GM12874 (cell line): ENCODE data around the gene FAM149A.

ENCODE experiments used
- TF ChIP-seq, protein P1 (sequence below): IDR thresholded peaks from 2 replicates; pipeline ENCODE4 v1.5.1; 2011; ENCODE audit warnings: low read depth, mild to moderate bottlenecking, control low read depth, low read length, moderate library complexity; ENCODE audit not compliant: insufficient read depth

The FAM149A gene

DNA sequence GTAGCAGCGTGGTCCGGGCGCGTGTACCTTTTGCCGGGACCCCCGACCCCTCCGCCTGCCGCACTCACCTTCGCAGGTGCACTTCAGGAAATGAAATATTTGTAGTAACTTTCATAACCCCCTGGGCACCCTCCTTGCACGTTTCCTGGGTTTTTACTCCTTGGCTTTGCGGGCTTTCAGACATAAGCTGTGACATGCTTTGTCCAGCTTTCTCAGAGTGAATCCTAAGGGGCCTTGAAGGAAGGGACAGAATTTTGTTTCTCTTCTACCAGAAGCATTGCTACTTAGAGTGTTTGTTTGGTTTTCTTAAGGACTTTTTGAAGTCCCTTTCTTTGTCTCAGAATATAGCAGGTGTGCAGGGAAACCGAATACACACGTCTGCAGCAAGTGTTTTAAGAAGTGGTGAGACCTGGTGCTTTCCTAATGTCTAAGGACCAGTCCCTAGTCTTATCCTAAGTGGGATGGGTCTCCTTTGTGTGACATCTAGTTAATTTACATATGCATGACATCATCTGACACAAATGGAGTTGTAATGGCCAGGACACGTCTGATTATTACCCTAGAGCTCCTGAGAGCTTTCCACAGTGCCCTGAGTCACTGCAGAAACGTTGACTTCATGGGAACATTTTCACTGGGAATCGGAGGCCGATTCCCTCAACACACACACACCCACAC is 1.3 kb downstream of the FAM149A start:
- TF ChIP-seq, protein P1, sequence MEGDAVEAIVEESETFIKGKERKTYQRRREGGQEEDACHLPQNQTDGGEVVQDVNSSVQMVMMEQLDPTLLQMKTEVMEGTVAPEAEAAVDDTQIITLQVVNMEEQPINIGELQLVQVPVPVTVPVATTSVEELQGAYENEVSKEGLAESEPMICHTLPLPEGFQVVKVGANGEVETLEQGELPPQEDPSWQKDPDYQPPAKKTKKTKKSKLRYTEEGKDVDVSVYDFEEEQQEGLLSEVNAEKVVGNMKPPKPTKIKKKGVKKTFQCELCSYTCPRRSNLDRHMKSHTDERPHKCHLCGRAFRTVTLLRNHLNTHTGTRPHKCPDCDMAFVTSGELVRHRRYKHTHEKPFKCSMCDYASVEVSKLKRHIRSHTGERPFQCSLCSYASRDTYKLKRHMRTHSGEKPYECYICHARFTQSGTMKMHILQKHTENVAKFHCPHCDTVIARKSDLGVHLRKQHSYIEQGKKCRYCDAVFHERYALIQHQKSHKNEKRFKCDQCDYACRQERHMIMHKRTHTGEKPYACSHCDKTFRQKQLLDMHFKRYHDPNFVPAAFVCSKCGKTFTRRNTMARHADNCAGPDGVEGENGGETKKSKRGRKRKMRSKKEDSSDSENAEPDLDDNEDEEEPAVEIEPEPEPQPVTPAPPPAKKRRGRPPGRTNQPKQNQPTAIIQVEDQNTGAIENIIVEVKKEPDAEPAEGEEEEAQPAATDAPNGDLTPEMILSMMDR = no peak

DNA sequence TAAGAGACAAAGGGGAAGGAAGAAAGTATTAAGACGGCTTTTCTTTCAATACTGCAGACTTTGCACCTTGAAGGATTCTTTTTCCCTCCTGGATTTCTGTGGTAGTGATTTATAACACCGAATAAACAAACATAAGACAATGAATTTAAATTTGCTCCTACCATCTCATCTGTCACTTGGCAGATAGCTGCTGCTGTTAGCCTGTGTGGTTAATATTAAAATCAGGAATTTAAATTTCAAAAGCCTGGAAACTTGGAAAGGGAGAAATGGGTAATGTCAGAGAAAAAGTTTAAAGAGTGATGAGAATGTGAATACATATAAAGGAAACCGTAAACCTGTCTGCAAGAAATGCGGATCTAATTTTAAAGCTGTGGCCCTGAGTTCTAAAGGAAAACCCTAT is 3.4 kb downstream of the FAM149A start:
- TF ChIP-seq, protein P1 = no peak

DNA sequence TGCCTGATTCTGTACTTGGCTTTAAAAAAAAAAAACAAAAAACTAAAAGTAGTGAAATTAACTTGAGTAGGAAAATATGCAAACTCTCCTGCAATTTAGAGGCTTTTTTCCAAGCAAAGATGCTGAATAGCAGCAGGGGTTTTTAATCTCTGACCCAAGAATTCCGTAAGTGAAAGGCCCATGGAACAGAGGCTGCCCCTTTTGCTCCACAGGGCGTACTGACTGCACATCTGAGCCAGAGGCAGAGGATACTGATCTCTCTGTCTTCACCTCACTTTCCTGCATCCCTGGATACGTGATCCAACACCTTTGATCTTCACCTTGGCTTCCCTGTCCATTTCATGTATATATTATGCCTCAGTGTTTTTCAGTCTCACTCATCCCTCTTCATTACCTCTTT is 3.9 kb downstream of the FAM149A start:
- TF ChIP-seq, protein P1 = no peak

DNA sequence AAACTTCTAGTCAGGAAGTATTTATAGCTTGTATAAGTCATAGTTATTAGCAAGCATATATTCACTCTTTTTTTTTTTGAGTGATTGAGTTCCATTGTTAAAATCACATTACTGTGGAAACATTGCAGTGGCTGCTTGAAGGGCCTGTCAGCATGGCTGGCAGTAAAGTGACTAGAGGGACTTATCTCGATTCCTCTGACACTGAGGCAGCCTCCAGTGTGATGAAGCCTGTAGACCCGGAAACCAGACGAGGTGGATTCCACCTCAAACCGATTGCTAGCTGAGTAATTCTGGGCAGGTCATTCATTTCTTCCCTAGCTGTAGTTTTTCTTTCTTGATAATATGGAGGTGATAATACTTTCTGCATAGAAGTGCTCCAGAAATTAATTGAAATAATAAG is 4.7 kb downstream of the FAM149A start:
- TF ChIP-seq, protein P1 = no peak

DNA sequence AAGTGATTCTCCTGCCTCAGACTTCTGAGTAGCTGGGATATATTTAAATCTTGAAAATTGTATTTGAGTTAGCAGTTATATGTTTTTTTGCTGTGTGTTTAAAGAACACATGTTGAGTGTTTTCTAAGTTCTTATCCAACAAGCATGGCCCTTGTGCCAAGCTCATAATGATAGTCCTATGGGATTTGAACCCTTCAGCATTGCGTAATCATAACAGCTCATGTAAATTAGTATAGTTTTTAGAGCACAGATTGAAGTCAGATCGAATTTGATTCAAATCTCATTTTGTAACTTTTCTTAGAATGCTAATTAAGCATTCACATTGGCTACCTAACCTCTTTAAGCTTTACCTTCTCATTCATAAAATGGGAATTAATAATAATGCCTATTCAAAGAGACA is 12.2 kb downstream of the FAM149A start:
- TF ChIP-seq, protein P1 = no peak

DNA sequence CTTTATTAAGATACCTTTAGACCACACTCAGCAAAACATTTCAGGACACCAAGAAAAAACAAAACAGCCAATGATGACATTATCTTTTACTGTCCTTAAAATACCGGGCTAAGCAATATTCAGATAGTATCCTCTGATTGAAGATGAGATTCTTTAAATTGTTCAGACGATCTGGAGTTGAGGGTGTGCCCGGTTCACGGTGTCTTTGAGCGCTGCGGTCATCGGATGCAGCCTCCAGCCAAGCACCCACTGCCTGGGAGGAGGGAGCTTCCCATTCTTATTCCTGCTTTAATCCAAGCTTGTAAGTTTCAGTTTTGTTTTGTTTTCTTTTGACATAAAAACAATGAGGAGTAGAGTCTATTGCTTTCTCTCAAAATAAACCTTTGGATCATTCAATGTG is 14.1 kb downstream of the FAM149A start:
- TF ChIP-seq, protein P1 = no peak

DNA sequence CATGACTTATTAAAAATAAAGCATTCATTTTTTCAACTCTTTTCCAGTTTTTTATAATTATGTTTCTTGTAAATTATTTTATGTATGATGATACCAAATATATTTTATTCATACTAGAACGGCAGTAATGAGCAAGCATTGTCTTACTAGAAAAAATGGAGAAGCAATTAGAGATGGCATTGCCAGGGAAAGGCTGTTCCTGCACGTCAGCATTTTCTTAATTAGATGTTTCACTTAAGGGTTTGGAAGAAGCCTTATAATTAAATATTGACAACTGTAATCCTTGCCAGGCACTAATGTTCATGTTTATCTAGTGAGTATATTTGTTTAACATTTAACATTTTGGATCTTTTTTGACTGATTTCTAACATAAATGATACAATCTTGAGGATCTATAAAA is 16.6 kb downstream of the FAM149A start:
- TF ChIP-seq, protein P1 = no peak

DNA sequence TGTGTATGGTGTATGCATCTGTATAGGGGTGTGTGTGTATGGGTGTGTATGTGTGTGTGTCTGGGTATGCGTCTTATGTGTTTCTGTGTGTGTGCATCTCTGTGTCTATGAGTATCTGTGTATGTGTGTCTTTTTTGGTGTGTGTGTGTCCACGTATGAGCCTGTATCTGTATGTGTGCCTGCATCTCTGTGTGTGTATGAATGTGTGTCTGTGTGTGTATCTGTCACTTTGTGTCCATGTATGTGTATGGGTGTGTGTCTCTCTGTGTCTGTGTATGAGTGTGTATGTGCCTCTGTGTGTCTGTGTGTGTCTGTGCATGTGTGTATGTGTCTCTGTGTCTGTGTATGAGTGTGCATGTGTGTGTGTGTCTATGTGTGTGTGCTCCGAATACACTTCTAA is 24.3 kb downstream of the FAM149A start:
- TF ChIP-seq, protein P1 = no peak
